OCI-LY7 (cell line): ENCODE data around the gene NKAIN2. TPM values are rescaled to one million over a fixed set of nuclear protein-coding genes. Genes with fewer than 3 reads are reported as not detected.

Experiments
- BruUV-seq: library from RNA; stranded (reverse); fragments of 400-500 nt; replicated peaks from 2 replicates; lab custom pipeline; 2021; lab: Mats Ljungman, UMichigan
- CTCF ChIA-PET: fragments of 300-600 bp; sonication (Branson Sonifier 250); formaldehyde crosslinking; loops from one replicate; lab custom pipeline; 2022; ENCODE audit warnings: antibody characterized with exemption; ENCODE audit not compliant: unreplicated experiment; lab: Charles Lee
- POLR2A ChIA-PET: fragments of 300-600 bp; sonication (Branson Sonifier 250); formaldehyde crosslinking; loops from one replicate; lab custom pipeline; 2022; ENCODE audit warnings: antibody characterized with exemption; lab: Charles Lee
- DNase-seq: peaks from one replicate; pipeline ENCODE4 v3.0.0-alpha.2; 2015; ENCODE audit warnings: low spot score
- H2AFZ ChIP-seq: fragments of 200-600 bp; sonication (generic), shearing (Covaris generic); 2 replicates; pipeline ENCODE4 v1.6.1; 2014; ENCODE audit warnings: mild to moderate bottlenecking, antibody characterized with exemption, low read length, moderate library complexity
- H3K27ac ChIP-seq: fragments of 200-600 bp; sonication (generic); 2 replicates; pipeline ENCODE4 v1.5.1; 2014; ENCODE audit warnings: mixed run types, low read depth, mild to moderate bottlenecking, moderate library complexity, low read length, inconsistent platforms; ENCODE audit not compliant: poor library complexity, severe bottlenecking
- H3K36me3 ChIP-seq: fragments of 200-600 bp; sonication (generic); 2 replicates; pipeline ENCODE4 v1.6.1; 2014; ENCODE audit warnings: mild to moderate bottlenecking, antibody characterized with exemption, low read length, moderate library complexity, mixed read lengths; ENCODE audit not compliant: insufficient read depth
- H3K4me1 ChIP-seq: fragments of 200-600 bp; sonication (generic); 2 replicates; pipeline ENCODE4 v1.5.1; 2014; ENCODE audit warnings: mild to moderate bottlenecking, low read length; ENCODE audit not compliant: insufficient read depth, poor library complexity, severe bottlenecking
- H3K4me2 ChIP-seq: fragments of 200-600 bp; sonication (generic); 2 replicates; pipeline ENCODE4 v1.6.1; 2014; ENCODE audit warnings: mild to moderate bottlenecking, low read length
- H3K4me3 ChIP-seq: fragments of 200-600 bp; sonication (generic); 2 replicates; pipeline ENCODE4 v1.5.1; 2014; ENCODE audit warnings: mild to moderate bottlenecking, low read depth, low read length; ENCODE audit not compliant: poor library complexity, severe bottlenecking
- H3K79me2 ChIP-seq: fragments of 200-600 bp; sonication (generic); 2 replicates; pipeline ENCODE4 v1.6.1; 2016; ENCODE audit warnings: low read depth, mild to moderate bottlenecking, low read length, moderate library complexity, mixed read lengths; ENCODE audit not compliant: insufficient read depth
- H3K9me2 ChIP-seq: fragments of 200-600 bp; sonication (generic); 2 replicates; pipeline ENCODE4 v1.6.1; 2016; ENCODE audit warnings: mild to moderate bottlenecking, low read length, mixed read lengths; ENCODE audit not compliant: insufficient read depth
- H3K9me3 ChIP-seq: fragments of 200-600 bp; sonication (generic); 2 replicates; pipeline ENCODE4 v1.6.1; 2014; ENCODE audit warnings: mild to moderate bottlenecking, mixed run types, low read length, mixed read lengths
- H4K20me1 ChIP-seq: fragments of 200-600 bp; sonication (generic); 2 replicates; pipeline ENCODE4 v1.6.1; 2014; ENCODE audit warnings: mild to moderate bottlenecking, antibody characterized with exemption, low read length, moderate library complexity, mixed read lengths; ENCODE audit not compliant: insufficient read depth
- CTCF ChIP-seq: fragments of 200-600 bp; sonication (generic); conservative IDR thresholded peaks from 2 replicates; pipeline ENCODE4 v1.5.1; 2014; ENCODE audit warnings: mild to moderate bottlenecking, antibody characterized with exemption, low read length, moderate library complexity, mixed read lengths
- EZH2phosphoT487 ChIP-seq: fragments of 200-600 bp; sonication (generic); IDR thresholded peaks from 2 replicates; pipeline ENCODE4 v1.6.1; 2018; ENCODE audit warnings: low read depth, borderline replicate concordance, mild to moderate bottlenecking, mixed run types, antibody characterized with exemption, low read length, moderate library complexity, mixed read lengths
- intact Hi-C: fragments of 100-400 bp; cut with micrococcal nuclease; formaldehyde crosslinking; loops from one replicate; pipeline ENCODE4 v1.10.0; 2022; ENCODE audit not compliant: unreplicated experiment
- total RNA-seq, 2 experiments: library from RNA; depleted of rRNA in 1 of 2; stranded (reverse); fragments of >200 nt in 1 of 2; shearing (Covaris generic) in 1 of 2; gene quantifications; 2 replicates each; pipeline ENCODE4 v1.2.3, GENCODE V29; 2014 to 2022

The NKAIN2 gene
- total RNA-seq, 2 experiments from 2014 or later, result not detected

GRCh38 chr6:124683507-124683906, 879.8 kb downstream of the NKAIN2 start:
- no peak overlapping the region; the same call in 1 of the 2 replicates for H2AFZ ChIP-seq
- intact Hi-C loops, result no loop called here
- peak; percentile 43 for DNase-seq
- no peak overlapping the region for H3K27ac ChIP-seq
- ChIA-PET CTCF (no interaction called here), POLR2A (interaction anchor here (1.8 kb wide), 1 partner anchor 12 kb away, joined by 6 read pairs; no protein-coding TSS in a partner anchor)
- no peak overlapping the region for H3K4me2 ChIP-seq
- peak; percentile 40; the same call in 1 of the 2 replicates for TF ChIP-seq CTCF
- TF ChIP-seq EZH2phosphoT487, result no peak
- no TSS peak for BruUV-seq
- H3K9me3 ChIP-seq, result peaks cover 8% of the 10 kb centered on the region; the same call in 1 of the 2 replicates
- H3K4me1 ChIP-seq, result peaks cover 13% of the 10 kb centered on the region
- no peaks in the 10 kb centered on the region for H3K9me2 ChIP-seq
- no peak overlapping the region for H3K4me3 ChIP-seq
- H3K79me2 ChIP-seq, result no peaks in the 10 kb centered on the region
- H3K36me3 ChIP-seq, result no peaks in the 10 kb centered on the region
- no peaks in the 10 kb centered on the region for H4K20me1 ChIP-seq

DNA sequence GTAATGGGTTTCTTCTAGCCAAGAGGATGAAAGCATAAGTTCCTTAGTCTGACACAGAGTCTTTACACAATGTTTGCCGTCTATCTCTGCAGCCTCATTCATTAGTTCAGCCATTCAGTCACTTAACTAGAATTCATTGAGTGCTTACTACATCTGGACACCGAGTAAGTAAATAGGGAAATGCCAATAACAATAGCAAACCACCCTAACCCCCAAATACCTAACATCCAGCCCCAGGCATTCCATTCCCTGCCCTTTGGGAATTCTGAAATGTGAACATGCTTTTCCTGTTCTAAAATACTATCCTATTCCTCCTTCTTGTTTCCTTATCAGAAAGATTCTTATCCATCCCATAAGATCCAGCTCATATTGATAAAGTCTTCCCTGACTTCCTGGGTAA, 881.0 kb downstream of the NKAIN2 start:
- no peak for TF ChIP-seq EZH2phosphoT487
- no peak for TF ChIP-seq CTCF
- intact Hi-C loops, result no loop called here
- ChIA-PET CTCF (no interaction called here), POLR2A (no interaction called here)
- Histone ChIP-seq H3K4me2 (no peak overlapping the region), H3K9me3 (no peaks in the 10 kb centered on the region; the same call in 1 of the 2 replicates), H3K27ac (no peak overlapping the region), H3K4me3 (no peak overlapping the region), H3K4me1 (peaks cover 13% of the 10 kb centered on the region), H3K9me2 (no peaks in the 10 kb centered on the region), H2AFZ (no peak overlapping the region; the same call in 1 of the 2 replicates), H3K79me2 (no peaks in the 10 kb centered on the region), H3K36me3 (no peaks in the 10 kb centered on the region), H4K20me1 (no peaks in the 10 kb centered on the region)
- no TSS peak for BruUV-seq
- no peak for DNase-seq

- Histone ChIP-seq H4K20me1 (no peaks in the 10 kb centered on the region), H2AFZ (peak overlapping the region; percentile 14; the same call in 1 of the 2 replicates), H3K4me2 (no peak overlapping the region), H3K9me3 (no peaks in the 10 kb centered on the region; the same call in 1 of the 2 replicates), H3K79me2 (no peaks in the 10 kb centered on the region), H3K36me3 (no peaks in the 10 kb centered on the region), H3K9me2 (no peaks in the 10 kb centered on the region), H3K4me3 (no peak overlapping the region), H3K27ac (no peak overlapping the region), H3K4me1 (no peaks in the 10 kb centered on the region)
- BruUV-seq, result no TSS peak
- DNase-seq, result no peak
- ChIA-PET POLR2A (no interaction called here), CTCF (no interaction called here)
- no peak for TF ChIP-seq EZH2phosphoT487
- TF ChIP-seq CTCF, result no peak
- intact Hi-C loops, result no loop called here
Observed at GRCh38 chr6:124688369-124688768, 884.7 kb downstream of the NKAIN2 start.
